Stimulated activated CD4-positive, alpha-beta T cell treated with anti-CD3 and anti-CD28 coated beads, Interleukin-4, amount 100 ng/mL, for 4 hours (primary cell): ENCODE measurements around the gene CDK5RAP2.
"Not testable (repeated sequence)": the region's sequence is repeated elsewhere in the genome, so short reads cannot be mapped to it uniquely, and the experiment has no call there.

Experiments used
- DNase-seq, 2 experiments: peaks; one replicate each; pipeline ENCODE4 v3.0.0-alpha.2; 2020

CDK5RAP2 gene

DNA sequence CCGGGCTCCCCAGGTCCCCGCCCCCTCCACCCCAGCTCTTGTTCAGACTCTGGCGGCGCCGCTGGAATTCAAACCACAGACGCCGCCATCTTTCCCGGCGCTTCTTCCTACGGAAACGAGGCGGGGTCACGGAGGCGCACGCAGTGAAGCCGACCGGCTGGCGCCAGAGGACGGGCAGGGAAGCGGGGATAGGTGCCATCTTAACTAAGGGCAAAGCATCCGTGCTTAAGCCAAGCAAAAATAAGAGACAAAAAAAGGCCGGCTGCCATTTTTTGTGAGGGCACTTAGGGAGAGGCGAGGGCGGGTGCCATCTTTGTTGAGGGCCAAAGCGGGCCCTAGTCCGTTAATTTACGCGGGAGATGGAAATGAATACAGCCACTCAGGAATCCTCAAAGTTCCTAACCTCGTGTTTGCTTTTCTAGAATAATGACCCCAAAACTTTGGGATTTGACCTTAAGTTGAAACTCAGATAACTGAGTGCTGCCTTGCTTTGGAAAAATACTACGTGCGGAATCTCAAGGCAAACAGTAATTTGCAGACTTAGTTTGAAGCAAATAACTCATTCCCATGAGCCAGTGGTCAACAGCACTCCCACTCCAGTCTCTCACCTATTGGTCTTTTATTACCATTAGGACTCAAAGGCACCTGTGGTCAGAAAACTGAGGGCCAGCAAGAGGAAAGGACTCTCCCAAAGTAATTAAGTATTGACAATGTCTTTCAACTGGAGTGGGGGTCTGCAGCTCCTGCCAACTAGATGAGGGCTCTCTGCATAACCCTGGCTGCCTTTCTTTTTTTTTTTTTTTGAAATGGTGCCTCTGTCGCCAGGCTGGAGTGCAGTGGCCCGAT, at the start of gene CDK5RAP2:
TSS of gene CDK5RAP2 (minus strand) at position 117 of the 846 bp plus-strand sequence. CDS start 189 bp downstream, outside the sequence.
- DNase-seq: peak; percentile 89 to 92

DNA sequence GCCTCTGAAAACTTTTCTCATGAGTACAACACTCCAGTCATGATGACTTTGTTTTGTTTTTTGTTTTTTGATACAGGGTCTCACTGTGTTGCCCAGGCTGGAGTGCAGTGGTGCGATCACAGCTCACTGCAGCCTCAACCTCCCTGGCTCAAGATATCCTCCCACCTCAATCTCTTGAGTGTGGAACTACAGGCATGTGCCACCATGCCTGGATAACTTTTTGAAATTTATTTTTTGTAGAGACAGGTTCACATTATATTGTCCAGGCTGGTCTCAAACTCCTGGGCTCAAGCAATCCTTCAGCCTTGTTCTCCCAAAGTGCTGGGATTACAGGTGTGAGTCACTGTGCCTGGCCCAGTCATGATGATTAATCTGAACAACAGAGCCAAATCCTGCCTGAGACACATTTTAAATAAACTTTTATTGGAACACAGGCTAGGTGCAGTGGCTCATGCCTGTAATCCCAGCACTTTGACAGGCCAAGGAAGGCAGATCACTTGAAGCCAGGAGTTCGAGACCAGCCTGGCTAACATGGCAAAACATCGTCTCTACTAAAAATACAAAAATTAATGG, 49.0 kb upstream of the CDK5RAP2 start:
- DNase-seq: not testable (repeated sequence)

DNA sequence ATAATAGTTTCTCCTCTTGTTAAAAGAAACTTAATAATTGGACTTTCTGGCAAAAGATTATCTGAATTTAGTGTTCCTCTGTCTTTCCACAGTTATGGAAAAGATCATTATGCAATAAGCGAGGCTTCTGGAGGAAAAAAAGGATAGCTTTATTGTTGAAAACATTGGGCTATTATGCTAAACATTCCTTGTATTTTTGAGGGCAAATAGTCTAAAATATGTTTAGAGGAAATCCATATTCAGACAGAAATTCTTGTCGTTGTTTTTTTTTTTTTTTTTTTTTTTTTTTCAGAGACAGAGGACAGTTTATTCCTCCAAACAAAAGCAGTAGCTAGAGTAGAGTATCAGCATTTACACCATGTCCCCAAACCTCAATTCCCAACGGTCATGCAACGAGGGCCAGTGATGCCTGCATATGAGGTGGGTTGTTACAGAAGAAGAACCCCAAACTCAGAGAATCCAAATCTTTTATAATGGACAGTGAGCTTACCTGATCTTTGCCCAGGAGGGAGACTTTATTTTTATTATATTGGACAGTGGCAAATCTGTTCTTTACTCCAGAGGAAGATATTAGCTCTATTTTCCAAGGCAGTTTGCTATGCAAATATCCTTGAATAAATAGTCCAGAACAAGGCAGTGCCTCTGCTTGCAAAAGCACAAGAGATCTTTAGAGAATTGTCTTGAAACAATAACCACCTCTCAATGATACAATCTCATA, 48.4 kb upstream of the CDK5RAP2 start:
- no peak for DNase-seq

DNA sequence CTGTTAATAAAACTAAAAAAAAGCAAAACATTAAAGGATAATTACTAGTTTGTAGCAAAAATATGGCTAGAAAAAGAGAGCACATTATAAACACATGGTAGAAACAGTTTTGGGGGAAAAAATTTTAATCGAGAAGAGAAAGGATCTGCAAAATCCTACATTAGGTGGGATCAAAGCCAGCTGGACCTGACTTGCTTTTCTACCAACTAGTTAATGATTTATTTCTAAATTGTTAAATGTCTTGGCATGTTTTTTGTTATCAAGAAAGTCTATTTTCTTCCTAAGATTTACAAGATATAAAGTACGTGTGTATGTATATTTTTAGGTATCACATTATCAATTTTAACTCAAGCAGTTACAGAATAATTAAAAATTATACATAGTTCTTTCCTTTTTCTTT, 47.1 kb upstream of the CDK5RAP2 start:
- DNase-seq: no peak

DNA sequence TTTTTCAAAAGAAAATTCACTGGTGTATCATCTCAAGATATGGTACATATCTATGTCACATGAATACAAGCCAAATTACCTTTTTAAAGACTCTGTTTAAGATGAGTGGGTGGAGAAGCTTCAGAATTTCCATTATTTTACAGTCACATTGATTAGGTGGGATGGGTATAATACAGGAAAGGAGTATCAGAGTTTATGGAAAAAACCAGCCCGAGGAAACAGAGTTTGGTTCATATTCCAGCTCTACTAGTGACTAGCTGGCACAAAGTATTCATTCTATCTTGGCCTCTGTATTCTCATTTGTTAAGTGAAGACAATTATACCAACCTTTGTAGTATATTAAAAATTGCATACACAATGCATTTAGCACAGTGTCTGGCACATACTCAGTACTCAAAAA, 46.5 kb upstream of the CDK5RAP2 start:
- DNase-seq: no peak

DNA sequence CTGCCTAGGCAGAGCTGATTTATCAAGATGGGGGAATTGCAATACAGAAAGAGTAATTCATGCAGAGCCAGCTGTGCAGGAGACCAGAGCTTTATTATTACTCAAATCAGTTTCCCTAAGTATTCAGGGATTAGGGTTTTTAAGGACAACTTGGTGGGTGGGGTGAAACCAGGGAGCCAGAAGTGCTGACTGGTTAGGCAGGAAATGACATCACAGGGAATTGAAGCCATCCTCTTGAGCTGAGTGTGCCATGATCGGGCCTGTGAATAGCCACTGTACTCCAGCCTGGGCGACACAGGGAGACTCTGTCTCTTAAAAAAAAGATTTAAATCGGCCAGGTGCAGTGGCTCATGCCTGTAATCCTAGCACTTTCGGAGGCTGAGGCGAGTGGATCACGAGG, 45.3 kb upstream of the CDK5RAP2 start:
- no peak for DNase-seq

DNA sequence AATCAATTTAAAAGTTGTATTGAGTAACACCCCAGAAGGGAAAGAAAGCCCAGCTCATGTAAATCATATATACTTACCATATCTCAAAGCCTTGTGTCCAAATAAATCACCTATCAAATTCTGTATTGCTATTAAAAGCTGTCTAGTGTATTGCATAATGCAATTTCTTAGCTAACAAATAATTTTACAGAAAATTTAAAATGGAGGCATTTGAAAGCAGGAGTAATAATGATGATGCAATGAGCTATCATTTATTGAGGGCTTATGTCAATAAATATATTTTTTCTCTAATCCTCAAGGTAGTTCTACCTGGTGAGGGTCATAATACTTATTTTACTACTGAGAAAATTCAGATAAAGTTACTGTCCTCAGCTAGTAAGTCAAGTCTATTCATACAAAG, 42.8 kb upstream of the CDK5RAP2 start:
- no peak for DNase-seq

DNA sequence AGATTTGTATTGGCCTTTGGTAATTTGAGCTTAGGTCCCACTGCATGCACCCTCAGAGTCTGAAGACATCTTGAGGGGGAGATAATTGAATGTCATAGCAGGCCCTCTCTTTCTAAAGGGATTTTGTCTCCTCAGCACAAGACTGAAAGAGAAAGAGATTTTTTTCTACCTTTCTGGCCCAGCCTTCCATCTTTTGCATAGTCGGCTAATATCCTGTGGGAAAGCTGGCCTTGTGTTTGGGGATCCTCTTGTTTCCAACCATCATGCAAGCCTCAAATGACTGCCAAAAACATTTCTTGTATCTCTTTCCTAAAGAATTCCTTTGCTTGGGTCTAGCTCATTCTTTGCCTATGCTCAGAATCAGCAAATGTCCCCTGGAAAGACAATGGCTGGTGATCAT, 42.0 kb upstream of the CDK5RAP2 start:
- DNase-seq: no peak

DNA sequence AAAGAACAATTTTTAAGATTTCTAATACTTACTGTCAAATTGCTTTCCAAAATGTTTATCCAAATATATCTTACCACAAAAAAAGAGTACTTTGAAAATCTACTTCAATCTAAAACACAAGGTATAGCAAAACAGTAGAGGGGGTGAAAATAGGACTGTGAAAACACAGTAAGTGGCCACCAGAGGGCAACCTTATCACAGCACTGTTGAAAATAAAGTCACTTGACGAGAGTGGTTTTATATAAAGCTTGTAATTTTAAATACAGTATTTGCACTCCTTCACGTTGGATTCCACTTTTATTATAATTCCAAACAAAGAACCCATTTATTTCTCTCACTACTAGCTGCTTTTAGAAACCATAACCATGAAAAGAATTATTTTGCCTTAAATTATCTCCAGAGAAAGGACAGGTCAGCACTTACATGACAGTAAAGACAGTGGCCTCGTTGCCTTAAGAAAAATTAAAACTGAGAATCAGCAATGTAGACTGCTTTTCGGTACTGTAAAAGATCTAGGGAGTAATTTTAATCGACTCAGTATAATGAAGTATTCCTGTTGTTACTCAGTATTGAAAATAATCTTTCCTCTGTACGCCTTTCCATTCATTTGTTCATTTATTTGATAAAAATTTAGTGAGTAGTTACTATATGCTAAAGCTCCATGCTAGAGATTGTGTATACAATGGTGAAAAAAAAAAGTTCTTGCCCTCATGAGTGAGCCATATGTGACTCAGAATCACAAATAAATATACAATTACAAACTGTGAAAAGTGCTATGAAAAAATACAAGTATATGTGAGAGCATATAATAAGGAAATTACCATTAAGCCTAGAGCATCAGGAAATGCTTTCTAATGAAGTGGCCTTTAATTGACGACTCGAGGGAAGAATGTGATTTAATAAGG, 40.0 kb upstream of the CDK5RAP2 start:
- peak; percentile 19 to 40 for DNase-seq

DNA sequence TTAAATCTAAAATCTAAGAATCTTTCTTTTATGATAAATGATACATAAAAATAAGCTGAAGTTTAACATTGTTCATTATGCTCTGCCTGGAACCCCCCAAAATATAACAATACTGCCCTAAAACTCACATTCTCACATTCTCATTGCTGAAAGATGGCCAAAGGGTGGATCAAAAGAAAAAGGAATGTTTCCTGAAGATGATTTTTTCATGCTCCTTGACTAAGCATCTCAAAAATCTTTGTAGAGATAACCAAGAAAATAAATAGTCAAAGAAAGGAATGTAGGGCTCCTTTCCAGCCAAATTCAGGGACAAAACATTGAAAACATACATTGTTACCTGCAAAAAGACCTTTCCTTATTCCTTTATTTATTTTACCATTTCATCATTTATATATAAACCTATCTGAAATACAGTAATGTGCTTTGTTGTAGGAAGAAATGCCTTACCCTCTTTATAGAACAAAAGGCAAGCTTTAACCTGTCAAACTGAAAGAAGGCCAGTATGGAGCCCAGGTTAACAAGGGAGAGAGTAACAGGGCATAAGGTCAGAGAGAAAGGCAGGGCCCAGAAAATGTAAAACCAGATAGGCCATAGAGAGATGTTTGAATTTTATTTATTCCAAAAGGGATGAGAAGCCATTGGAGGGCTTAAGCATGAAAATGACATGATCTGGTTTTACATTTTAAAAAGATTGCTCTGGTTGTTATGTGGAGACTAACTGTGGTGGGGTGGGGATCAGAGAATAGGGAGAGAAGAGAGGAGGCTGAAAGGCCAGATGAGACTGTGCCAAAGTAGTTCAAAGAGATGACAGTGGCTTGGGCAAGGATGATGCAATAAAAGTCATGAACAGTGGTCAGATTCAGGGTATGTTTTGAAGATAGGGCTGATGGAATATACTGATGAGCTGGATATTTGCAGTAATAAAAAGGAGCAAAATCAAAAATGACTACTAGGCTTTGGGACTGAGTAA, 37.3 kb upstream of the CDK5RAP2 start:
- DNase-seq: no peak

DNA sequence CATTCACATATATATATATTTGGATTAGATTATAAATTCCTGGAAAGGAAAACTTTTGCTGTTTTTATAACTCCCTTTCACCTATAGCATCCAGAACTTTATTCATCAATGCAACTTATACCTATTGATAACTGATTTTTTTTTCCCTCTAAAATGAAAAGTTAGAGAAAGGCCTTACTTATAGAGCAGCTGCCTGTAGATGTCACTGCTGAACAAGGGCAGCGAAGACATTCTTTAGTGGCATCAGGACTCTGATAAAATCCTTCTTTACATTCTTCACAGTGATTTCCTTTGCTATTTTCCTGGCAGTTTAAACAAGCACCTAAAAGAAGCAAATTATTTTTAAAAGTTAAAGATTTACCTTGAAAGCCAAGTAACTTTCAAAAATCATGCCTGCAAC, 32.3 kb upstream of the CDK5RAP2 start:
- no peak for DNase-seq

DNA sequence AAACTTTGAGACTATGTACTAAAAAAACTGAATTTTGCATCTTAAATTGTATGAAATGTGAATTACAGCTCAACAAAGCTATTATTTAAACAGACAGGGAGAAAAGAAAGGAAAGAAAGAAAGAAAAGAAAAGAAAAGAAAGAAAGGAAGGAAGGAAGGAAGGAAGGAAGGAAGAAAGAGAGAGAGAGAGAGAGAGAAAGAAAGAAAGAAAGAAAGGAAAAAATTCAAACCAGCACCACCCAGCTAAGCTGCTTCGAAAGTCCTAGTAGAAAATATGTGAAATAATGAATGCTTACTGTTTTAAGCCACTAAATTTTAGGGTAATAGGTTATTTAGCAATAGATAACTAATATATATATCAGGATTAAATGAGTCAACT, 31.7 kb upstream of the CDK5RAP2 start:
- DNase-seq: no peak

DNA sequence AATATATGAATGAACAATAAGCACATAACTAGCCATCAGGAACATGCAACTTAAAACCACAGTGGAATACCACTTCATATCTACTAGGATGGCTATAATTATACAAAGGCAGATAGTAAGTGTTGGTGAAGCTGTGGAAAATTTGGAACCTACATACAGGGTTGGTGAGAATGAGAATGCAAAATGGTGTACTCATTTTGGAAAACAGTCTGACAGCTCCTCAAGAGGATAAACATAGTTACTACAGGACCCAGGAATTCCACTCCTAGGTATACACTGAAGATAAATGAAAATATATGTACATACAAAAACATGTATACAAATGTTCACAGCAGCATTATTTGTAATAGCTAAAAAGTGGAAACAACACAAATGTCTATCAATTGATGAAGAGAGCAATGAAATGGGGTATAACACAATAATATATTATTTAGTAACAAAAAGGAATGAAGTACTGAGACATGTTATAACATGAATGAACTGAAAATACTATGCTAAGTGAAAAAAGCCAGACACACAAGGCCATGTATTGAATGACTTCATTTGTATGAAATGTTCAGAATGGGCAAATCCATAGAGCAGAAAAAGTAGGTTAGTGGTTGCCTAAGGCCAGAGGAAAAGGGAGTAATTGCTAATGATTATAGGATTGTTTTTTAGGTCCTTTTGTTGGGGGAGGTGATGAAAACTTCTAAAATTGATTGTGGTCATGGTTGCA, 31.2 kb upstream of the CDK5RAP2 start:
- DNase-seq: no peak

DNA sequence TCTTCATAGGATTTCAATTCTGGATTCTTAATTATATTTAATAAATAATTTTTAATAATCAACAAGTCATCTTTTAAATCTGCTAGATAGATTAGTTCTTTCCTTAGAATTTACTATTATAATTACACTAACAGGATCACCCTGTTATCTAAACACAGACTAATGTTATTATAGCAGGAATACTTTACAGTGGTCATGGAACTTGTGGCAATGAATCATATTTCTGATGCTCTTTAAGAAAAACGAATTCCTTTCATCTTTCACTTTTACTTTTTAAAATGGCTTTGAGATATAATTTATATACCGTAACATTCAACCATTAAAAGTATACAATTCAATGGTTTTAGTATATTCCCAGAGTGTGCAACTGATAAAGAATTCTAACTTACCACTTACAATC, 29.7 kb upstream of the CDK5RAP2 start:
- no peak for DNase-seq

DNA sequence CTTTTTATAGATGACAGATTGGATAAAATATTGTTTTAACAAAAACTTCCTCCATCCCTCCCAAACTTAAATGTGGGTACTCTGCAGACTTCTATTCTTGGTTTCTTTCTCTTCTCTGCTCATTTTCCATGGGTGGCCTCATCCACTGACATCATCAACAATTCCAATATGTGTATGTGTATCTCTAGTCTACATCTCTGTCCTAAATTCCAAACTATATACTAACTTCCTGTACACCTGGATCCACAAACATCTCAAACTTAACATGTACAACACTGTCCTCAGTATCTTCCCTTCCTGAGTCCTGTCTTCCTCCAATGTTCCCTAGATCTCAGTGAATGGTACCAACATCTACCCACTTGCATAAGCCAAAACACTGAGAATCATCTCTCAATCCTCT, 28.5 kb upstream of the CDK5RAP2 start:
- DNase-seq: no peak

DNA sequence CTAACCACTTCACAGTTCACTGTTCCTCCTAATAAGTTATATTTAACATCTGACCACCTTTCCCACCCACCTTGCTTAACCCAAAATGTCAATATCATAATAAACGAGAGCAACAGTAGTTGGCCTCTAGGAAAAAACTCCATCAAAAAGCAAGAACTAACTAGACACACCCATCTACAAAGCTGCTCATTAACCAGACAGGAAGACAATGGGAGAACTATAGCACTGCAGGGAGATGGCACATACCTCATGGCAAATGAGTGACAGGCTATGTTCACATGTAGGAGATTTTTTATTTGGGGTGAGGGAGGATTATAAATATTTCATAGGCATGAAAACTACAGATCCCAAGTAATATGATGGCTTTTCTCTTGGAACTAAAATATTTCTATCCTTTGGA, 23.6 kb upstream of the CDK5RAP2 start:
- no peak for DNase-seq

DNA sequence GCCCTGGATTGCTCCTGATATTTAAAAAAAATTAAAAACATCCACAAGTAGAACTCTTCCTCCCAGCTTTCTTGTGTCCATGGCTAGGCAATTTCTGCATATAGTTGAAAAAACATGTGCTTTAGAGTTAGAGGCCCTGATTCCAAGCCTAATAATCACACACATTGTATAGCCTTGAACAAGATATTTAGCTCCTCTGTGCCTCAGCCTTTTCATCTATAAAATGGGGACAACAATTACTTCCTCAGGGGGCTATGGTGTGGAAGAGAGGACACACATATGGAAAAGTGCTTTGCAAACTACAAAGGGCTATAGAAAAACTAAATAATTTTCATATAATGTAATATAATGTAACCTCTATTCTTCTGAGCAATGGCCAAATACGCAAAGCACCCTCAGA, 23.0 kb upstream of the CDK5RAP2 start:
- DNase-seq: no peak

DNA sequence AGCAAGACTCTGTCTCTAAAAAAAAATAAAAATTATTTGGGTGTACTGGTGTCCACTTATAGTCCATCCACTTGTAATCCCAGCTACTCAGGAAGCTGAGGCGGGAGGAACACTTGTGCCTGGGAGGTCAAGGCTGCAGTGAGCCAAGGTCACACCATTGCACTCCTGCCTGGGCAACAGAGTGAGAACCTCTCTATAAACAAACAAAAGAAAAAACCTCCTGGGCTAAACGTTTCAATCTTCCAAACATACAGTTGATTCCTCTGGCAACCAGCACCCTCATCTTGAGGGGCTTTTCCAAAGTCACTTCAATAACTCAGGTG, 13.9 kb upstream of the CDK5RAP2 start:
- DNase-seq: no peak

DNA sequence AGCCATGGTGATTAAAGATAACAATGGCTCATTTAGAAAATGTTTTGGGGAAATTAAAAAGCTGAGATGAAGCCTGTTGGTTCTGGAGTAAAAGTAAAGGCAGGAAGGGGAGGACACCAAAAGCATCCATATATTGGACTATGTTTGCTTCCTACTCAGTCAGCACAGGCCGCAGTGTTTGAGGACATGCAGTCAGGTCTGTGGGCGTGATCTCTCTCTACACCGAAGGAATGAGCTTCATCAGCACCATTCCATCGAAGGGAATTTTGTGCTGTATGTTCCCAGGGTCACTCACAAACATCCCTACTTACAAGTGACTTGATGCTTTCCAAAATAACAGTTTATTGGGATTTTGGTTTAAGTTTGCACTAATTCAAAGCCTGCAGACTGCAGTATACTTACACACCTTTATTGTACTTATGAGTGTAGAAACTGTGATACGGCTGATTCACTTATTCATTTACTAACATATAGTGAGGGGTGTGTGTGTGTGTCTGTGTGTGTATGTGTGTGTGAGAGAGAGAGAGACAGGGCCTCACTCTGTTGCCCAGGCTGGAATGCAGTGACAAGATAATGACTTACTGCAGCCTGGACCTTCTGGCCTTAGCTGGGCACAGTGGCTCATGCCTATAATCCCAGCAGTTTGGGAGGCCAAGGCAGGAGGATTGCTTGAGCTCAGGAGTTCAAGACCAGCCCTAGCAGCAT, 13.4 kb upstream of the CDK5RAP2 start:
- DNase-seq: no peak

DNA sequence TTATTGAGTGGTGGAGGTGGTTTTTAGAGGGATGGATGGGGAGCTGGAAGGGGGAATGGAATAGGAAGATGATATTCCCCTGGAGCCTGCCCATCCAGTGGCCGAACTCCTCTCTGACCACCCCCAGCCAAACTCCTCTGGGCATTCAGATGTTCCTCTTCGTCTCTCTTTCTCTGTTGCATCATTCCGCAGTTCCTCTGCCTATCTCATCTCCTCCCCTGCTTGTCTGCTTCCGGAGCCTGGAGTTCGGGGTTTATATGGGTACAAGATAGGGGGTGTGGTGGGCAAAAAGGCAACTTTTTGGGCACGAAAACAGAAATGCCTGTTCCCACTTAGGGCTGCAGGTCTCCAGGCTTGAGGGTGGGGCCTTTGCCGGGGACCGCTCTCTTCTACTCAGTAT, 12.2 kb upstream of the CDK5RAP2 start:
- no peak for DNase-seq

DNA sequence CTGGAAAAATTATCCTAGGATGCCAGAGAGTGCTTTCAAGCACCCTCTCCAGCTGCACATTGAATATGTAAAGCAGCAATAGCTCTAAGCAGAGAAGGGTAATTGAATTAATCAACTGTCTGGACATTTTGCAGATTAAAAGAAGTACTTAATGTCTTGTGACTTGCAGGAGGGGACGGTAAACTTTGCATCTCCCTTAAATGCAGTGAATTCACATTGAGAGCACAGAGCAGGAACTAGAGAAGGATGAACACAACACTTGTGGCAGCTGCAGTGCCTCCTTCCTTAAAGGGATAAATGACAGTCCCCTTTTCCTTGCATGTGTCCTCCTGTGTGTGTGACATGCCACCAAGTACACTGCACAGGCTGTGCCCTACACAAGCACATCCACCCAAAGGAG, 7.4 kb upstream of the CDK5RAP2 start:
- no peak for DNase-seq
